SH-SY5Y (cell line): ENCODE data around the gene CSHL1.

Source experiments
- GATA2 ChIP-seq: IDR thresholded peaks from 2 replicates; pipeline ENCODE4 v1.6.1; 2011; ENCODE audit warnings: mild to moderate bottlenecking, low read depth, low read length
- GATA3 ChIP-seq: IDR thresholded peaks from 2 replicates; pipeline ENCODE4 v1.6.1; 2011; ENCODE audit warnings: low read depth, mild to moderate bottlenecking, low read length, moderate library complexity

DNA sequence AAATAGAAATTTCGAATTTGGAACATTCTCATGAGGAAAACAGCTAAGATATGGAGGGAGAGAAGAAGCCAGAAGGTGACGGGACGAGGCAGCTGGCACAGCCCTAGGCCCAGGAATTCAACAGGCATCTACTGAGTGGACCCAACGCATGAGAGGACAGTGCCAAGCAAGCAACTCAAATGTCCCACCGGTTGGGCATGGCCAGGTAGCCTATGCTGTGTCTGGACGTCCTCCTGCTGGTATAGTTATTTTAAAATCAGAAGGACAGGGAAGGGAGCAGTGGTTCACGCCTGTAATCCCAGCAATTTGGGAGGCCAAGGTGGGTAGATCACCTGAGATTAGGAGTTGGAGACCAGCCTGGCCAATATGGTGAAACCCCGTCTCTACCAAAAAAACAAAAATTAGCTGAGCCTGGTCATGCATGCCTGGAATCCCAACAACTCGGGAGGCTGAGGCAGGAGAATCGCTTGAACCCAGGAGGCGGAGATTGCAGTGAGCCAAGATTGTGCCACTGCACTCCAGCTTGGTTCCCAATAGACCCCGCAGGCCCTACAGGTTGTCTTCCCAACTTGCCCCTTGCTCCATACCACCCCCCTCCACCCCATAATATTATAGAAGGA, 5.6 kb upstream of the CSHL1 start:
- TF ChIP-seq GATA3 (no peak), GATA2 (no peak)
